K562 (cell line): Measurements from ENCODE around the gene CAMSAP3. TPM values are rescaled to one million over a fixed set of nuclear protein-coding genes. Genes with fewer than 3 reads are reported as not detected.

Experiments
- BRCA1 ChIP-seq, 2 experiments: fragments of 450-650 bp in 1 of 2; sonication (generic) in 1 of 2; formaldehyde crosslinking in 1 of 2; IDR thresholded peaks; 2 replicates each; pipeline versions ENCODE4 v1.5.0 to v1.6.1; 2017 to 2020; ENCODE audit warnings: mild to moderate bottlenecking in 1 of 2, missing genetic modification reagents in 1 of 2
- FOS ChIP-seq: IDR thresholded peaks from 3 replicates; pipeline ENCODE4 v1.6.1; 2011; ENCODE audit not compliant: insufficient read length; ENCODE audit errors: extremely low read depth
- GATAD2B ChIP-seq: fragments of 450-650 bp; IDR thresholded peaks from 2 replicates; pipeline ENCODE4 v1.6.1; 2017; ENCODE audit warnings: mild to moderate bottlenecking, borderline replicate concordance
- LEF1 ChIP-seq: fragments of 450-650 bp; IDR thresholded peaks from 2 replicates; pipeline ENCODE4 v1.6.1; 2016; ENCODE audit warnings: mild to moderate bottlenecking
- MBD2 ChIP-seq: sonication (generic); IDR thresholded peaks from 2 replicates; pipeline ENCODE4 v1.6.1; 2016; ENCODE audit warnings: low read depth, borderline replicate concordance
- TCFL5 ChIP-seq: fragments of 250-450 bp; sonication (Bioruptor Pico); conservative IDR thresholded peaks from 2 replicates; pipeline ENCODE4 v1.6.1; 2021; ENCODE audit warnings: mild to moderate bottlenecking, moderate library complexity, matching md5 sums
- TFAM ChIP-seq: fragments of 250-450 bp; sonication (Bioruptor Pico); conservative IDR thresholded peaks from 2 replicates; pipeline ENCODE4 v1.5.0; 2021; ENCODE audit warnings: mild to moderate bottlenecking, moderate library complexity
- polyA plus RNA-seq, 8 experiments: library from polyadenylated mRNA; depleted of rRNA in 4 of 8; stranded (reverse) in 5 of 8; unstranded in 3 of 8; fragments of >200 nt; fragmentation: Nextera tagmentation in 2 of 8; fragmentation: Illumina TruSeq in 1 of 8; extraction: Ambion mirVana in 2 of 8; extraction: Trizol in 1 of 8; gene quantifications; 2 replicates each; pipeline versions ENCODE4 v1.2.1 to v1.2.3, GENCODE V29; 2011 to 2014; ENCODE audit warnings: inconsistent platforms in 1 of 8, missing spikeins in 1 of 8
- total RNA-seq, 7 experiments: library from RNA; depleted of rRNA in 6 of 7; stranded (reverse); fragments of >200 nt in 6 of 7; fragmentation: Illumina TruSeq in 2 of 7; extraction: Trizol in 2 of 7; gene quantifications; 2 replicates each; pipeline versions ENCODE4 v1.2.1 to v1.2.3, GENCODE V29; 2011 to 2021; ENCODE audit warnings: low replicate concordance in 1 of 7
- TF ChIP-seq, protein P1 (sequence below), 2 experiments: IDR thresholded peaks in 1 of 2; conservative IDR thresholded peaks in 1 of 2; 2 replicates each; pipeline ENCODE4 v1.6.1; 2016; ENCODE audit warnings: low read depth in 2 of 2, mild to moderate bottlenecking in 1 of 2, missing compliant biosample characterization in 1 of 2, missing genetic modification characterization in 1 of 2, moderate library complexity in 1 of 2

Gene CAMSAP3
- total and polyA plus RNA-seq, 9 of the 15 experiments (the other 6 are each of a cell fraction or from before 2014, with no cell fraction given), result 0.01 to 0.89 (median 0.22) TPM; not detected in 1

DNA sequence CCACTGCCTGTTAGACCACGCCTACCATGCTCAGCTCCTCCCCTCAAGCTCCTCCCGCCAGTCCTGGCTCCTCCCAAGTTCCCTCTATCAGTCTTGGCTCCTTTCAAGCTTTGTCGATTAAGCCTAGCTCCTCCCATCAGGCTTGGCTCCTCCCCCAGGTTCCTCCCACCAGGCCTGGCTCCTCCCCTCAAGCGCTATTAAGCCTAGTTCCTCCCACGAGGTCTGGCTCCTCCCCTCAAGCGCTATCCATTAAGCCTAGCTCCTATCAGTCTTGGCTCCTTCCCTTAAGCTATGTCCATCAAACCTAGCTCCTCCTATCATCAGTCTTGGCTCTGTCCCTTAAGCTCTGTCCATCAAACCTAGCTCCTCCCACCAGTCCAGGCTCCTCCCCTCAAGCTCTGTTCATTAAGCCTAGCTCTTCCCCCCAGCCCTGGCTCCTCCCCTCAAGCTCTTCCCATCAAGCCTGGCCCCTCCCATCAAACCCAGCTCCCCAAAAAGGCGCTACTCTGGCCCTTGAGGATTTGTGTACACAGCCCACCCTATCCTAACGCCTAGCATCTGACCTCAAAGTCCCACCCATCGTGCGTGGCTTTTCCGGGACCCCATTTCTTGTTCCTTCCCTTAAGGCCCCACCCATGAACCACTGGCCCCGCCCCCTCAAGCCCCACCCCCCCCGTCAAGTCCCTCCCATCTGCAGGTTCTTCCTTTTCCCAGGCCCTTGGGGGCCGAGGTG, 10.0 kb downstream of the CAMSAP3 start (continued):
- TF ChIP-seq TFAM (no peak), BRCA1 (IDR thresholded peaks at IDR 0.05) (no peak), BRCA1 (CRISPR knock-in tag; IDR thresholded peaks at IDR 0.05) (no peak), FOS (peak; percentile 11), MBD2 (0 out of 2 replicates have a peak, but pooled peaks have one; percentile 10), LEF1 (no peak), GATAD2B (no peak), TCFL5 (CRISPR knock-in tag) (no peak)
- TF ChIP-seq, protein P1, sequence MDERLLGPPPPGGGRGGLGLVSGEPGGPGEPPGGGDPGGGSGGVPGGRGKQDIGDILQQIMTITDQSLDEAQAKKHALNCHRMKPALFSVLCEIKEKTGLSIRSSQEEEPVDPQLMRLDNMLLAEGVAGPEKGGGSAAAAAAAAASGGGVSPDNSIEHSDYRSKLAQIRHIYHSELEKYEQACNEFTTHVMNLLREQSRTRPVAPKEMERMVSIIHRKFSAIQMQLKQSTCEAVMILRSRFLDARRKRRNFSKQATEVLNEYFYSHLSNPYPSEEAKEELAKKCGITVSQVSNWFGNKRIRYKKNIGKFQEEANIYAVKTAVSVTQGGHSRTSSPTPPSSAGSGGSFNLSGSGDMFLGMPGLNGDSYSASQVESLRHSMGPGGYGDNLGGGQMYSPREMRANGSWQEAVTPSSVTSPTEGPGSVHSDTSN (CRISPR knock-in tag; IDR thresholded peaks at IDR 0.05; ENCODE audit: low read depth), result peak; percentile 92
- TF ChIP-seq, protein P1 (tag; conservative IDR thresholded peaks at IDR 0.05; ENCODE audit: low read depth), result peak; percentile 99
